CD4-positive, alpha-beta memory T cell (primary cell): Measurements from ENCODE around the gene KRT6B. TPM values are rescaled to one million over a fixed set of nuclear protein-coding genes. Genes with fewer than 3 reads are reported as not detected.
"Not testable (repeated sequence)": the region's sequence is repeated elsewhere in the genome, so short reads cannot be mapped to it uniquely, and the experiment has no call there.

Experiments
- CTCF ChIA-PET: fragments of 350-600 bp; sonication (Branson Sonifier 250); formaldehyde crosslinking; loops from one replicate; lab custom pipeline; 2021; ENCODE audit warnings: inconsistent platforms; ENCODE audit not compliant: partially characterized antibody; lab: Charles Lee
- POLR2A ChIA-PET: fragments of 350-600 bp; sonication (Branson Sonifier 250); formaldehyde crosslinking; loops from one replicate; lab custom pipeline; 2021; ENCODE audit not compliant: partially characterized antibody; lab: Charles Lee
- DNase-seq, 5 donors: peaks; one replicate each; pipeline versions ENCODE4 v3.0.0 to v3.0.0-alpha.2; 2020 to 2022; ENCODE audit warnings: mixed read lengths in 1 of 5
- H3K27ac ChIP-seq: one replicate; pipeline ENCODE4 v1.7.0; 2013; ENCODE audit warnings: low read depth, low read length
- H3K27me3 ChIP-seq: 2 replicates; pipeline ENCODE4 v1.7.0; 2013; ENCODE audit warnings: mild to moderate bottlenecking, low read length, moderate library complexity; ENCODE audit not compliant: insufficient read depth
- H3K36me3 ChIP-seq: 2 replicates; pipeline ENCODE4 v1.7.0; 2013; ENCODE audit warnings: mild to moderate bottlenecking, low read length, moderate library complexity; ENCODE audit not compliant: insufficient read depth
- H3K4me1 ChIP-seq: 2 replicates; pipeline ENCODE4 v1.7.0; 2013; ENCODE audit warnings: mild to moderate bottlenecking, low read length, moderate library complexity; ENCODE audit not compliant: insufficient read depth
- H3K4me3 ChIP-seq, 2 donors: one replicate each; pipeline ENCODE4 v1.7.0; 2013; ENCODE audit warnings: low read length in 2 of 2, mild to moderate bottlenecking in 1 of 2
- H3K9me3 ChIP-seq, 2 donors: one replicate each; pipeline ENCODE4 v1.7.0; 2013; ENCODE audit warnings: low read length in 2 of 2, control low read depth in 1 of 2; ENCODE audit not compliant: control insufficient read depth in 1 of 2
- H3K27ac Mint-ChIP-seq, 7 donors: one replicate each; pipeline ENCODE4 v1.8.0; 2020 to 2021; ENCODE audit warnings: mixed read lengths in 7 of 7, mild to moderate bottlenecking in 6 of 7, inconsistent platforms in 3 of 7, moderate library complexity in 3 of 7
- H3K27me3 Mint-ChIP-seq, 2 donors: one replicate each; pipeline ENCODE4 v1.8.0; 2020 to 2021; ENCODE audit warnings: mixed read lengths in 2 of 2
- H3K36me3 Mint-ChIP-seq, 2 donors: one replicate each; pipeline ENCODE4 v1.8.0; 2020 to 2021; ENCODE audit warnings: mixed read lengths in 2 of 2, inconsistent platforms in 1 of 2, mild to moderate bottlenecking in 1 of 2
- H3K4me1 Mint-ChIP-seq, 4 donors: one replicate each; pipeline ENCODE4 v1.8.0; 2020 to 2021; ENCODE audit warnings: mixed read lengths in 4 of 4, mild to moderate bottlenecking in 1 of 4
- H3K4me3 Mint-ChIP-seq, 8 donors: one replicate each; pipeline ENCODE4 v1.8.0; 2020 to 2021; ENCODE audit warnings: mixed read lengths in 8 of 8, mild to moderate bottlenecking in 7 of 8, moderate library complexity in 6 of 8, inconsistent platforms in 3 of 8
- H3K9me3 Mint-ChIP-seq, 8 donors: one replicate each; pipeline ENCODE4 v1.8.0; 2020 to 2021; ENCODE audit warnings: mixed read lengths in 8 of 8, mild to moderate bottlenecking in 5 of 8, inconsistent platforms in 3 of 8, moderate library complexity in 1 of 8
- intact Hi-C: fragments of 100-400 bp; cut with micrococcal nuclease; formaldehyde crosslinking; loops from one replicate; pipeline ENCODE4 v1.15.1; 2023
- polyA plus RNA-seq, 2 donors: library from polyadenylated mRNA; unstranded; fragments of 300-500 nt; fragmentation: Illumina TruSeq; gene quantifications; one replicate each; pipeline ENCODE4 v1.2.3, GENCODE V29; 2021
- total RNA-seq, 2 experiments: library from RNA; stranded (reverse); gene quantifications; one replicate each; pipeline ENCODE4 v1.2.3, GENCODE V29; 2021

KRT6B gene
- total and polyA plus RNA-seq, 4 experiments from 2014 or later: not detected

DNA sequence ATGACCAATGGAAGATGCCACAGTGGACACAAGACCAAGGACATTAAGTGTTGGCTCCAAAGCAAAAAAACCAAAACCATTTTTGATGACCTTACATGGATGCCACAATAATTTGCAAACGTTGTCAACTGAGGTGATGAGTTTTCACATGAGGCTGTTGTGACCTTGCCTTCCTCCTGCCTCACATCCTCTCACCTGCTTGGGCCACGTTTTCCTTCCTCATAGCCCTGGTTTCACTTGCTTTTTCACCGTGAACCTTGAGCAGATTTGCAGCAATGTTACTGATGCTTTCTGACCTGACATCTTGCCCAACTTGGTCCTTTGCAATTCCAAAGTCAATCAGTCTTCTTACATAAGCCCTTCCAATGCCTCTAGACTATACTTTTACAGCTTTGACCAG lies 3.7 kb downstream of the KRT6B start:
- H3K4me3 Mint-ChIP-seq: no peak overlapping the region
- DNase-seq: no peak

GRCh38 chr12:52447196-52447595 lies 4.8 kb downstream of the KRT6B start:
- CTCF ChIA-PET, H3K36me3 ChIP-seq, H3K27me3 ChIP-seq, H3K27ac ChIP-seq, H3K36me3 Mint-ChIP-seq, H3K4me3 Mint-ChIP-seq, H3K4me3 ChIP-seq, POLR2A ChIA-PET, H3K4me1 ChIP-seq, H3K9me3 ChIP-seq, H3K9me3 Mint-ChIP-seq, DNase-seq, intact Hi-C loops, H3K27ac Mint-ChIP-seq, H3K4me1 Mint-ChIP-seq: not testable (repeated sequence)
- H3K27me3 Mint-ChIP-seq: peaks cover 6 to 25% of the 10 kb centered on the region in 2 donors

More for the DNA sequence above, 3.7 kb downstream of the KRT6B start:
- ChIA-PET POLR2A (no interaction called here), CTCF (no interaction called here)
- intact Hi-C loops: no loop called here
- H3K9me3 ChIP-seq: no peaks in the 10 kb centered on the region
- no peak overlapping the region for H3K4me3 ChIP-seq
- peaks cover 5 to 17% of the 10 kb centered on the region in 2 donors for H3K27me3 Mint-ChIP-seq
- no peaks in the 10 kb centered on the region for H3K9me3 Mint-ChIP-seq
- H3K27me3 ChIP-seq: no peaks in the 10 kb centered on the region
- H3K4me1 ChIP-seq: no peaks in the 10 kb centered on the region
- peaks cover 0 to 5% (median 1%) of the 10 kb centered on the region in 4 donors for H3K4me1 Mint-ChIP-seq
- no peaks in the 10 kb centered on the region for H3K36me3 Mint-ChIP-seq
- H3K27ac Mint-ChIP-seq: no peak overlapping the region
- H3K27ac ChIP-seq: no peak overlapping the region
- H3K36me3 ChIP-seq: no peaks in the 10 kb centered on the region

GRCh38 chr12:52446367-52447045 lies 5.4 kb downstream of the KRT6B start:
- POLR2A ChIA-PET: no interaction called here

GRCh38 chr12:52445876-52446275 lies 6.1 kb downstream of the KRT6B start:
- H3K4me1 ChIP-seq: no peaks in the 10 kb centered on the region
- no peaks in the 10 kb centered on the region for H3K36me3 ChIP-seq
- DNase-seq: no peak
- Mint-ChIP-seq H3K27me3 (peaks cover 10 to 34% of the 10 kb centered on the region in 2 donors), H3K4me3 (no peak overlapping the region), H3K4me1 (peaks cover 0 to 5% (median 1%) of the 10 kb centered on the region in 4 donors), H3K36me3 (no peaks in the 10 kb centered on the region), H3K9me3 (no peaks in the 10 kb centered on the region), H3K27ac (no peak overlapping the region)
- intact Hi-C loops: no loop called here
- no peak overlapping the region for H3K4me3 ChIP-seq
- ChIA-PET POLR2A (no interaction called here), CTCF (no interaction called here)
- no peak overlapping the region for H3K27ac ChIP-seq
- H3K27me3 ChIP-seq: no peaks in the 10 kb centered on the region
- H3K9me3 ChIP-seq: no peaks in the 10 kb centered on the region

More at GRCh38 chr12:52446367-52447045, 5.4 kb downstream of the KRT6B start:
- H3K4me1 Mint-ChIP-seq: peaks cover 0 to 5% (median 1%) of the 10 kb centered on the region in 4 donors
- Histone ChIP-seq H3K4me1 (no peaks in the 10 kb centered on the region), H3K36me3 (no peaks in the 10 kb centered on the region), H3K4me3 (no peak overlapping the region), H3K27me3 (no peaks in the 10 kb centered on the region), H3K9me3 (no peaks in the 10 kb centered on the region), H3K27ac (no peak overlapping the region)
- peak overlapping the region in 1 of 7 donors; percentile 25 for H3K27ac Mint-ChIP-seq
- no peaks in the 10 kb centered on the region for H3K9me3 Mint-ChIP-seq
- H3K4me3 Mint-ChIP-seq: no peak overlapping the region
- DNase-seq: no peak
- H3K27me3 Mint-ChIP-seq: peaks cover 8 to 28% of the 10 kb centered on the region in 2 donors
- CTCF ChIA-PET: no interaction called here
- intact Hi-C loops: no loop called here
- H3K36me3 Mint-ChIP-seq: no peaks in the 10 kb centered on the region

DNA sequence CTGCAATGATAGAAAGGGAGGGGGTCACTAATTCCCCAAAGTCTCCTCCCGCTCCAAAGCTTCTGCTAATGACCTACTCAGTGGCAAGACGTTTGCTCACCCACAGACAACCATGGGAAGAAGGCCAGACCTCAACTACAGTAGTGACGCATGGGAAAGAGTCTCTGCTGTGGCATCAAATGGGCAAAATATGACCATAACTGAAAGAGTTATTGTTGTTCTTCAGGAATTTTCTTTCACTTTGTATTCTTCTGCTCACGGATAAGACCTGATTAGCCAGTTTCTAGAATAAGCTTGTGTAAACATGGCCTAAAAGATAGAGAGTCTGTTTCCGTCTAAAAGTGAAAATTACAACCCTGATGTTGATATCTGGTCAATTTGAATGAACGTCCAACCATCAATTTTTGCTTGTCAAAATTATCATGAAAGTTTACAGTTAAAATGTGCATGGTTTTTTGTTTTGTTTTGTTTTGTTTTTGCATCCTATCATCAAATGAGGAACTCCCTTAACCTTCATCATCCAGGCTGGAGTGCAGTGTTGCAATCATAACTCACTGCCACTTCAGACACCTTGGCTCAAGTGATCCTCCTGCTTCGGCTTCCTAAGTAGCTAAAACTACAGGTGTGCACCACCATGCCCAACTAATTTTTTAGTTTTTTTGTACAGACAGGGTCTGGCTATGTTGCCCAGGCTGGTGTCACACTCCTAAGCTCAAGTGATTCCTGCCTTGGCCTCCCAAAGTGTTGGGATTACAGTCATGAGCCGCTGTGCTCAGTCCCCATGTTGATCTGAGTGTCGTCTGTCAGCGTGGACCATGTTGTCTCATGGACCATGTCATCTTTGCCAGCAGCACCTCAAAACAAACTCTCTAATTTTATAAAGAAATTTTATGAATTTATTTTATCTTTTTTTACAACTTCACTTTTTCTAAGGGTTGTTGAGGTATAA lies 7.0 kb downstream of the KRT6B start:
- Histone ChIP-seq H3K4me3 (no peak overlapping the region), H3K27me3 (no peaks in the 10 kb centered on the region), H3K27ac (no peak overlapping the region), H3K9me3 (no peaks in the 10 kb centered on the region), H3K4me1 (no peaks in the 10 kb centered on the region), H3K36me3 (no peaks in the 10 kb centered on the region)
- Mint-ChIP-seq H3K4me3 (no peak overlapping the region), H3K4me1 (peaks cover 0 to 5% (median 1%) of the 10 kb centered on the region in 4 donors), H3K36me3 (no peaks in the 10 kb centered on the region), H3K27ac (no peak overlapping the region), H3K27me3 (peaks cover 14 to 38% of the 10 kb centered on the region in 2 donors), H3K9me3 (no peaks in the 10 kb centered on the region)
- ChIA-PET CTCF (no interaction called here), POLR2A (no interaction called here)
- DNase-seq: no peak
- intact Hi-C loops: no loop called here

DNA sequence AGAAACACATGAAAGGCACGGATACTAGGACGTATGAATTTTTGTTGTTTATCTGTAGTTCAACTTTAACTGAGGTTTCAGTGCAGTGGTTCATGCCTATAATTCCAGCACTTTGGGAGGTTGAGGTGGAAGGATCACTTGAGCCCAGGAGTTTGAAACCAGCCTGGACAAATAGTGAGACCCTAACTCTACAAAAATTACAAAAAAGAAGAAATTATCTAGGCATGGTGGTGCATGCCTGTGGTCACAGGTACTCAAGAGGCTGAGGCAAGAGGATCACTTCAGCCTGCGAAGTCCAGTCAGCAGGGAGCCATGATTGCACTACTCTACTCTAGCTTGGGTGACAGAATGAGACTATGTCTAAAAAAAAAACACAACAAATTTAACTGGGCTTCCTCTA lies 8.0 kb downstream of the KRT6B start:
- CTCF ChIA-PET: no interaction called here

DNA sequence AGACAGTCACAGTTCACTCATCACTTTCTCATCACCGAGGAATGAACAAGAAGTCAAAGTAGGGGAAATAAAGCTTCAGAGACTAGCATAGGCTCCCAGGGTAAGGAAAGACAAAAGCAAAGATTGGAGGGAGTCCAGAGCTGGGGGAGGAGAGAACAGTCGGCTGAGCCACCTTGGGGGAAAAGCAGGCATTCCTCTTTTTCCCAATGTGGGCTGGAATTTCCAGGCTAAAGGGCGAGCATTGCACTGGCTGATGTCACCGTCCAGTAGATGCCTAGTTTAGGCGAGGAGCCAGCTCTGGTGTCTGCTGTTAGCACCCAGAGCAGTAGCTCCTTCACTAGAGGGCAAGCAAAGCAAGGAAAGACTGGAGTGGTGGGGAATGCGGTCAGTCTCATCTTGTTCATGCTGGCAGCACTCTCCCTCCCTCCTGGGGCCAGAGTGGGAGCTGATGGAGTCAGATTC lies 9.3 kb downstream of the KRT6B start:
- H3K4me3 Mint-ChIP-seq: no peak overlapping the region
- H3K4me3 ChIP-seq: no peak overlapping the region
- no peak overlapping the region for H3K27ac ChIP-seq
- no peak overlapping the region for H3K27ac Mint-ChIP-seq
- intact Hi-C loops: no loop called here
- H3K9me3 Mint-ChIP-seq: no peaks in the 10 kb centered on the region
- no peaks in the 10 kb centered on the region for H3K36me3 ChIP-seq
- H3K36me3 Mint-ChIP-seq: no peaks in the 10 kb centered on the region
- no peaks in the 10 kb centered on the region for H3K4me1 Mint-ChIP-seq
- DNase-seq: no peak
- H3K9me3 ChIP-seq: no peaks in the 10 kb centered on the region
- no peaks in the 10 kb centered on the region for H3K27me3 ChIP-seq
- no peaks in the 10 kb centered on the region for H3K4me1 ChIP-seq
- CTCF ChIA-PET: no interaction called here
- peaks cover 18 to 41% of the 10 kb centered on the region in 2 donors for H3K27me3 Mint-ChIP-seq
- POLR2A ChIA-PET: no interaction called here

More for the DNA sequence above, 8.0 kb downstream of the KRT6B start:
- Histone ChIP-seq H3K4me1 (no peaks in the 10 kb centered on the region), H3K27me3 (no peaks in the 10 kb centered on the region), H3K27ac (no peak overlapping the region), H3K4me3 (no peak overlapping the region), H3K9me3 (no peaks in the 10 kb centered on the region), H3K36me3 (no peaks in the 10 kb centered on the region)
- POLR2A ChIA-PET: no interaction called here
- intact Hi-C loops: no loop called here
- peaks cover 0 to 5% (median 1%) of the 10 kb centered on the region in 4 donors for H3K4me1 Mint-ChIP-seq
- no peaks in the 10 kb centered on the region for H3K36me3 Mint-ChIP-seq
- H3K27me3 Mint-ChIP-seq: peaks cover 15 to 41% of the 10 kb centered on the region in 2 donors
- H3K27ac Mint-ChIP-seq: no peak overlapping the region
- no peak overlapping the region for H3K4me3 Mint-ChIP-seq
- no peak for DNase-seq
- no peaks in the 10 kb centered on the region for H3K9me3 Mint-ChIP-seq
